ENCODE data around the gene KRTAP4-7. TPM values are rescaled to one million over a fixed set of nuclear protein-coding genes. Genes with fewer than 3 reads are reported as not detected.

KRTAP4-7 gene
- total RNA-seq, 1 donor from 2014 or later: not detected

Other genes with a start within 250 kb of the KRTAP4-7 start
- not detected for gene KRT12, start 216.9 kb upstream of the KRTAP4-7 start, total RNA-seq
- 0.40 TPM for gene KRT20, start 198.9 kb upstream of the KRTAP4-7 start, total RNA-seq
- 0.13 TPM for gene KRT23, start 146.5 kb upstream of the KRTAP4-7 start, total RNA-seq
- not detected for gene KRT39, start 117.2 kb upstream of the KRTAP4-7 start, total RNA-seq
- not detected for gene KRT40, start 99.8 kb upstream of the KRTAP4-7 start, total RNA-seq
- gene KRTAP3-3, start 90.0 kb upstream of the KRTAP4-7 start, total RNA-seq: not detected
- not detected for gene KRTAP3-2, start 84.2 kb upstream of the KRTAP4-7 start, total RNA-seq
- gene KRTAP3-1, start 75.0 kb upstream of the KRTAP4-7 start, total RNA-seq: not detected
- gene KRTAP1-5, start 56.9 kb upstream of the KRTAP4-7 start, total RNA-seq: not detected
- gene KRTAP1-4, start 54.0 kb upstream of the KRTAP4-7 start, total RNA-seq: not detected
- not detected for gene KRTAP1-3, start 49.3 kb upstream of the KRTAP4-7 start, total RNA-seq
- not detected for gene KRTAP1-1, start 42.7 kb upstream of the KRTAP4-7 start, total RNA-seq
- not detected for gene KRTAP2-1, start 36.8 kb upstream of the KRTAP4-7 start, total RNA-seq
- gene KRTAP2-2, start 28.9 kb upstream of the KRTAP4-7 start, total RNA-seq: not detected
- gene KRTAP2-3, start 24.0 kb upstream of the KRTAP4-7 start, total RNA-seq: not detected
- not detected for gene KRTAP2-4, start 18.3 kb upstream of the KRTAP4-7 start, total RNA-seq
- not detected for gene KRTAP4-8, start 14.0 kb downstream of the KRTAP4-7 start, total RNA-seq
- gene KRTAP4-16, start 18.1 kb downstream of the KRTAP4-7 start, total RNA-seq: not detected
- not detected for gene KRTAP4-9, start 21.2 kb downstream of the KRTAP4-7 start, total RNA-seq
- not detected for gene KRTAP4-11, start 34.2 kb downstream of the KRTAP4-7 start, total RNA-seq
- not detected for gene KRTAP4-12, start 40.0 kb downstream of the KRTAP4-7 start, total RNA-seq
- gene KRTAP4-6, start 56.4 kb downstream of the KRTAP4-7 start, total RNA-seq: not detected
- not detected for gene KRTAP4-5, start 65.7 kb downstream of the KRTAP4-7 start, total RNA-seq
- not detected for gene KRTAP4-4, start 76.6 kb downstream of the KRTAP4-7 start, total RNA-seq
- gene KRTAP4-3, start 84.1 kb downstream of the KRTAP4-7 start, total RNA-seq: not detected
- not detected for gene KRTAP4-2, start 94.1 kb downstream of the KRTAP4-7 start, total RNA-seq
- not detected for gene KRTAP4-1, start 100.8 kb downstream of the KRTAP4-7 start, total RNA-seq
- not detected for gene KRTAP9-1, start 105.7 kb downstream of the KRTAP4-7 start, total RNA-seq
- not detected for gene KRTAP9-2, start 142.5 kb downstream of the KRTAP4-7 start, total RNA-seq
- gene KRTAP9-3, start 148.3 kb downstream of the KRTAP4-7 start, total RNA-seq: not detected
- not detected for gene KRTAP9-8, start 153.8 kb downstream of the KRTAP4-7 start, total RNA-seq
- not detected for gene KRTAP9-4, start 165.5 kb downstream of the KRTAP4-7 start, total RNA-seq
- not detected for gene KRTAP9-9, start 171.2 kb downstream of the KRTAP4-7 start, total RNA-seq
- gene KRTAP9-6, start 181.2 kb downstream of the KRTAP4-7 start, total RNA-seq: not detected
- not detected for gene KRTAP9-7, start 191.5 kb downstream of the KRTAP4-7 start, total RNA-seq
- gene KRTAP29-1, start 218.7 kb downstream of the KRTAP4-7 start, total RNA-seq: not detected
- gene KRTAP16-1, start 225.2 kb downstream of the KRTAP4-7 start, total RNA-seq: not detected
- not detected for gene KRTAP17-1, start 231.6 kb downstream of the KRTAP4-7 start, total RNA-seq